Activated naive CD8-positive, alpha-beta T cell treated with anti-CD3 and anti-CD28 coated beads, Interleukin-2, amount 50 U/mL, for 16 hours (primary cell): ENCODE results near the gene PROCA1.

ENCODE experiments used
- DNase-seq: peaks from one replicate; pipeline ENCODE4 v3.0.0-alpha.2; 2020; ENCODE audit warnings: low read depth, low spot score

PROCA1 gene

GRCh38 chr17:28711723-28712031 is at the start of gene PROCA1:
Gene PROCA1 (minus strand): TSS chr17:28711888. CDS start chr17:28711660, 228 bp downstream.
- DNase-seq, result no peak

GRCh38 chr17:28760601-28761562 is 49.2 kb upstream of the PROCA1 start:
- no peak for DNase-seq

- DNase-seq, result no peak
Observed at GRCh38 chr17:28759256-28759865, 47.7 kb upstream of the PROCA1 start.

DNA sequence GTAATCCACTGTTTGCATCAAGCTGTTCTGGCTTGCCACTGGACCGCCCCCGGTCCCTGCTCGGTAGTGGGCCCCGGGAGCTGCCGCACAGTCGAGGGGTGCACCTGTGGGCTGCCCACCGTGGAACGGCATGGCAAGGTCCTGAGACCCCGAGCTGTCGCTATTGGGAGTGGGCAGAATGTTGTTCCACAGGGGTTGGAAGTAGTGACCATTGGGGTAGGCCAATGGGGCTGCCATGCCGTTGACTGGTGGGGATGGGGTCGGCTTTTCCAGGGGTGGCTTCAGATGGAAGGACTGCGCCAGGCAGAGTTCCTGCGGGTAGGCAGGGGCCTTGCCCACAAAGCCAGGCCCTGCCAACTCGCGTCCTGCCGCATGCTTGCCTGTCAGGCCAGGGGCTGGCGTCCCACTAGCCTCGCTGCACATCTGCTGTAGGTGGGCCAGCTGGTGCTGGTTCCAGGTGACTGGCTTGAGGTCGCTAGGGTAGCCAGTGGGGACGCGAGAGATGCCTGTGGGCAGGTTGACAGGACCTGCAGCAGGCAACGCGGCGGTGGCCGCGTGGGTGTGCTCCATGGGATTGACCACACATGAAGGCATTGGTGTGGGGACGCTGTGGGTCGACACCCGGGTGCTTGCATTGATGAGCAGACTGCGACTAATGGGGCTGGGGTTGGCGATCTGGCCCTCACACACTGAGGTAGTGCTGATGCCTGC is 46.9 kb upstream of the PROCA1 start:
- no peak for DNase-seq

GRCh38 chr17:28756049-28756804 is 44.5 kb upstream of the PROCA1 start:
- no peak for DNase-seq

DNA sequence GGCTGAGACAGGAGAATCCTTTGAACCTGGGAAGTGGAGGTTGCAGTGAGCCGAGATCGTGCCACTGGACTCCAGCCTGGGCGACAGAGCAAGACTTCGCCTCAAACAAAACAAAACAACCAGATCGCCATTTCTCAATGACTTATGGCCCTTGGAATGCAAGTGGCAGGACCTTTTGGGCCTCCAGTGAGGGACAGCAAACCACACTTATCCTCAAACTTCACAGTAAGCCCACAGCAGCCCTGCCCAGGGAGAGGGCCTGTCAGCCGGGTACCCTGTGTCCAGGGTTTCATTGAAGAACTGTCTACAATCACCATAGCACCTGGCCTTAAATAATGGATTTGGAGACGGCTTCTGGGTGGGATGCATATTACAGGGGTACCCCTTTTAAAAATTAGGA is 43.8 kb upstream of the PROCA1 start:
- no peak for DNase-seq

- no peak for DNase-seq
Observed at GRCh38 chr17:28751600-28752366, 40.1 kb upstream of the PROCA1 start.

- DNase-seq, result peak; percentile 77
Observed at GRCh38 chr17:28750178-28751047, 38.7 kb upstream of the PROCA1 start.

DNA sequence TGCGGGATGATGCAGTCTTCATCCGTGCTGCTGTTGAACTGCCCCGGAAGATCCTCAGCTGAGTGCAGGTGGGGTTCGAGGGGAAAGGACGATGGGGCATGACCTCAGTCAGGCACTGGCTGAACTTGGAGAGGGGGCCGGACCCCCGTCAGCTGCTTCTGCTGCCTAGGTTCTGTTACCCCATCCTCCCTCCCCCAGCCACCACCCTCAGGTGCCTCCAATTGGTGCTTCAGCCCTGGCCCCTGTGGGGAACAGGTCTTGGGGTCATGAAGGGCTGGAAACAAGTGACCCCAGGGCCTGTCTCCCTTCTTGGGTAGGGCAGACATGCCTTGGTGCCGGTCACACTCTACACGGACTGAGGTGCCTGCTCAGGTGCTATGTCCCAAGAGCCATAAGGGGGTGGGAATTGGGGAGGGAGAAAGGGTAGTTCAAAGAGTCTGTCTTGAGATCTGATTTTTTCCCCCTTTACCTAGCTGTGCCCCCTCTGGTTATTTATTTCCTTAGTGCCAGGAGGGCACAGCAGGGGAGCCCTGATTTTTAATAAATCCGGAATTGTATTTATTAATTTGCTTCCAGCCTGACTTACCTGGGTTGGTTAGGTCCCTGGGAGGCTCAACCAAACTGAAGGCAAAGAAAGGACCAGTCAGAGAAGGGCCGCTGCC is 38.0 kb upstream of the PROCA1 start:
- no peak for DNase-seq

DNA sequence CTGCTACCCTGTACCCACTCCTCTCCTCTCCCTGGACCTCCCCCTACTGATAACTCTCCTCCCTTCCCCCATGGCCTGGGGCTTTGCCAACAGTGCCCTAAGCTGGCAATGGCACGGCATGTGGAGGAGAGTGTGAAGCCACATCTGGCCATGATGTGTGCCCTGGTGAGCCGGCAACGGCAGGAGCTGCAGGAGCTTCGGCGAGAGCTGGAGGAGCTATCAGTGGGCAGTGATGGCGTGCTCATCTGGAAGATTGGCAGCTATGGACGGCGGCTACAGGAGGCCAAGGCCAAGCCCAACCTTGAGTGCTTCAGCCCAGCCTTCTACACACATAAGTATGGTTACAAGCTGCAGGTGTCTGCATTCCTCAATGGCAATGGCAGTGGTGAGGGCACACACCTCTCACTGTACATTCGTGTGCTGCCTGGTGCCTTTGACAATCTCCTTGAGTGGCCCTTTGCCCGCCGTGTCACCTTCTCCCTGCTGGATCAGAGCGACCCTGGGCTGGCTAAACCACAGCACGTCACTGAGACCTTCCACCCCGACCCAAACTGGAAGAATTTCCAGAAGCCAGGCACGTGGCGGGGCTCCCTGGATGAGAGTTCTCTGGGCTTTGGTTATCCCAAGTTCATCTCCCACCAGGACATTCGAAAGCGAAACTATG is 37.3 kb upstream of the PROCA1 start:
- DNase-seq, result no peak

GRCh38 chr17:28747801-28748750 is 36.4 kb upstream of the PROCA1 start:
- DNase-seq, result no peak

DNA sequence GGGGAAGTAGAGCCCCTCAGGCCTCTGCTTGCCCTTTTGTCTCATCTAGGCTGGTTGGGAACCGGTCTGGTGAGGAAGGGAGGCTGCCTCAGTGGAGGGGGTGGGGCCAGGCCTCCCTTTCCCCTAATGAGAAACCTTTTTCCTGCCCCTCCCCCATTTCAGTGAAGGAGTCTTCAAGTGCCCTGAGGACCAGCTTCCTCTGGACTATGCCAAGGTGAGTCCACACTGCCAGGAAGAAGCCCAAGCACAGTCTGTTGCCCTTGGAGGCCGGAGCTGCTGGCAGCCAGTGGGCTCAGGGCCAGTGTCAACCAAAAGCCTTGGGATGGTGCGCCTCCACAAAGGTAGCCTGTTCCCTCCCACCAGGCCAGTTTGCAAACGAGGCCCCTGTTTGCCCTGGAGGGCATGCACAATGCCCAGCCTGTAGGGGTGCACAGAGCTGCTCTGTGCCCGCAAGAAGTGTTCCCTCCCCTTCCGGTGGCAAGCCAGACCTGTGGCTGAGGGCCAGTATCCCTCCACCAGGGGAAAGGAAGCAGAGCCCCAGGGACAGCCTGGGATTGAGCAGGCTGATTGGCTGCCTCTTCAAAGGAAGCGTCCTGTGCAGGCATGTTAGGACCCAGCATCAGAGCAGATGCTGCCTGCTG is 35.5 kb upstream of the PROCA1 start:
- no peak for DNase-seq

GRCh38 chr17:28746611-28747050 is 34.9 kb upstream of the PROCA1 start:
- no peak for DNase-seq

- DNase-seq, result no peak
Observed at GRCh38 chr17:28745786-28746411, 34.2 kb upstream of the PROCA1 start.

DNA sequence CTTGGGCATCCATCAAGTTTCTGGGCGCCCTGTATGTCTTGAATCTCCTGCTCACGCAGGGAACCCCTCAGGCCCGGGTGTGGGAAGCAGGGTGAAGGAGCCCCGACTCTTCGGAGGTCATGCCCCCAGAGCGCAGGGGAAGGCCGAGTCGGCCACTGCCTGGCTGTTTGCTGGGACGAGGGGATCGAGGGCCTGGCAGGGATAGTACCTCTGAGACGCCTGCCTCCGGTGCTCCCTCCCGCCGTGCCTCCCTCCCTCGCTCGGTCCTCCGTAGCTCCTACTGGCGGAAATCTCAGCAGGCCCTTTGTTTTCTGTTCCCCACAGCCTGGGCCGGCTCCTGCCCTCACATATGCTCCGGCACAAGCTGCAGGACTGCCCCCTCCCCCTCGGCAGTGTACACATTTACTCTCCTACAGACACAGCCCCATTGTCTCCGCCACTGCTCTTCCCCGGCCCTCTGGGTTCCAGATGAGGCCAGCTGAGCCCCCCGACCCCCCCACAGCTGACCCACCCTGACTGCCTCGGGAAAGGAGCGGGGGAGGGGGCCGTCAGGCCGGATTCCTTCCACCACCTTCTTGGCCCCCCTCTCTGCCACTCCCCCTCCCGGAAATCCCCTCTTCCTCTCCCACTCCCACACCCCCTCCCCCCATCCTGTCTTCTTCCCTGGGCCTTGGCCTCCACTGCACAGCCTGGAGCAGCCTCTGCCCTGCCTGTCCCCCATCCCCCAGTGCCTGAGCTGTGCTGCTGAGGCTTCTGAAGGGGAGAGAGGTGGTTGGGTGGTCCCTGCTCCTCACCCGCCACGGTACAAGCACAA is 33.5 kb upstream of the PROCA1 start:
- DNase-seq, result no peak
